Fibroblast of the conjunctiva (primary cell): Measurements from ENCODE around the gene MCU.
"Not testable (repeated sequence)": the region's sequence is repeated elsewhere in the genome, so short reads cannot be mapped to it uniquely, and the experiment has no call there.

Experiments
- DNase-seq: peaks from one replicate; pipeline ENCODE4 v3.0.0-alpha.2; 2010; ENCODE audit warnings: low read depth

Gene MCU

GRCh38 chr10:72903941-72904446 lies 212.1 kb downstream of the MCU start:
- DNase-seq: not testable (repeated sequence)

- DNase-seq: no peak
These were observed 212.9 kb downstream of the MCU start for GRCh38 chr10:72904806-72905205.

- DNase-seq: no peak
These were observed 214.5 kb downstream of the MCU start for GRCh38 chr10:72906446-72906845.

- no peak for DNase-seq
These were observed 218.8 kb downstream of the MCU start for GRCh38 chr10:72910705-72911104.

GRCh38 chr10:72911758-72912157 lies 219.8 kb downstream of the MCU start:
- no peak for DNase-seq

- no peak for DNase-seq
These were observed 220.8 kb downstream of the MCU start for GRCh38 chr10:72912736-72913135.

- no peak for DNase-seq
These were observed 221.3 kb downstream of the MCU start for GRCh38 chr10:72913287-72913686.

GRCh38 chr10:72917201-72917600 lies 225.3 kb downstream of the MCU start:
- not testable (repeated sequence) for DNase-seq

GRCh38 chr10:72917803-72918332 lies 225.9 kb downstream of the MCU start:
- not testable (repeated sequence) for DNase-seq

GRCh38 chr10:72918352-72918751 lies 226.4 kb downstream of the MCU start:
- DNase-seq: no peak

- DNase-seq: not testable (repeated sequence)
These were observed 229.3 kb downstream of the MCU start for GRCh38 chr10:72921147-72921683.

- no peak for DNase-seq
These were observed 232.4 kb downstream of the MCU start for GRCh38 chr10:72924351-72924750.

- DNase-seq: no peak
These were observed 234.1 kb downstream of the MCU start for GRCh38 chr10:72925951-72926465.

- no peak for DNase-seq
These were observed 235.5 kb downstream of the MCU start for GRCh38 chr10:72927485-72927884.

GRCh38 chr10:72928798-72929197 lies 236.9 kb downstream of the MCU start:
- no peak for DNase-seq

GRCh38 chr10:72930276-72930675 lies 238.3 kb downstream of the MCU start:
- no peak for DNase-seq

GRCh38 chr10:72932259-72933015 lies 240.5 kb downstream of the MCU start:
- no peak for DNase-seq

GRCh38 chr10:72935361-72935760 lies 243.4 kb downstream of the MCU start:
- no peak for DNase-seq
